GM11168 (cell line): ENCODE data around the gene SMAD6.
"Not testable (repeated sequence)": the region's sequence is repeated elsewhere in the genome, so short reads cannot be mapped to it uniquely, and the experiment has no call there.

Experiments used
- in situ Hi-C: fragments of 300-500 bp; cut with MboI; formaldehyde crosslinking; loops from one replicate; pipeline ENCODE4 v1.12.0; 2022; ENCODE audit warnings: low sequenced_read_pairs; ENCODE audit not compliant: unreplicated experiment

SMAD6 gene

GRCh38 chr15:66808181-66808824, 106.3 kb downstream of the SMAD6 start:
- in situ Hi-C loops, result no loop called here

- in situ Hi-C loops, result no loop called here
These were observed 107.6 kb downstream of the SMAD6 start for GRCh38 chr15:66809664-66810063.

- in situ Hi-C loops, result no loop called here
These were observed 113.3 kb downstream of the SMAD6 start for GRCh38 chr15:66815318-66815717.

- in situ Hi-C loops, result no loop called here
These were observed 114.2 kb downstream of the SMAD6 start for GRCh38 chr15:66816201-66816600.

- in situ Hi-C loops, result no loop called here
These were observed 117.0 kb downstream of the SMAD6 start for GRCh38 chr15:66819084-66819483.

- in situ Hi-C loops, result no loop called here
These were observed 118.6 kb downstream of the SMAD6 start for GRCh38 chr15:66820481-66821176.

GRCh38 chr15:66821307-66821706, 119.3 kb downstream of the SMAD6 start:
- in situ Hi-C loops, result no loop called here

- in situ Hi-C loops, result no loop called here
These were observed 120.1 kb downstream of the SMAD6 start for GRCh38 chr15:66822114-66822513.

- in situ Hi-C loops, result no loop called here
These were observed 120.5 kb downstream of the SMAD6 start for GRCh38 chr15:66822576-66822975.

- in situ Hi-C loops, result no loop called here
These were observed 121.6 kb downstream of the SMAD6 start for GRCh38 chr15:66823601-66824000.

- in situ Hi-C loops, result no loop called here
These were observed 122.4 kb downstream of the SMAD6 start for GRCh38 chr15:66824424-66824823.

GRCh38 chr15:66825139-66825538, 123.1 kb downstream of the SMAD6 start:
- in situ Hi-C loops, result no loop called here

GRCh38 chr15:66825731-66826130, 123.7 kb downstream of the SMAD6 start:
- in situ Hi-C loops, result no loop called here

GRCh38 chr15:66826507-66826906, 124.5 kb downstream of the SMAD6 start:
- in situ Hi-C loops, result no loop called here

GRCh38 chr15:66827039-66827697, 125.1 kb downstream of the SMAD6 start:
- in situ Hi-C loops, result no loop called here

- in situ Hi-C loops, result no loop called here
These were observed 125.6 kb downstream of the SMAD6 start for GRCh38 chr15:66827698-66828055.

GRCh38 chr15:66828817-66829541, 126.9 kb downstream of the SMAD6 start:
- in situ Hi-C loops, result not testable (repeated sequence)

- in situ Hi-C loops, result no loop called here
These were observed 127.6 kb downstream of the SMAD6 start for GRCh38 chr15:66829551-66830121.

GRCh38 chr15:66830358-66830757, 128.3 kb downstream of the SMAD6 start:
- in situ Hi-C loops, result no loop called here

- in situ Hi-C loops, result no loop called here
These were observed 128.8 kb downstream of the SMAD6 start for GRCh38 chr15:66830823-66831222.

- in situ Hi-C loops, result no loop called here
These were observed 129.3 kb downstream of the SMAD6 start for GRCh38 chr15:66831289-66831688.
